HepG2 (cell line): Measurements from ENCODE around the gene PTPRD.

Experiments used
- EZH2 ChIP-seq: conservative IDR thresholded peaks from 2 replicates; pipeline ENCODE4 v1.6.1; 2012; ENCODE audit warnings: mild to moderate bottlenecking, low read depth, low read length, moderate library complexity
- SMAD3 ChIP-seq: sonication (generic); formaldehyde crosslinking; IDR thresholded peaks from 2 replicates; pipeline ENCODE4 v1.4.0; 2020; ENCODE audit warnings: missing genetic modification reagents
- ZNF138 ChIP-seq: sonication (generic); formaldehyde crosslinking; IDR thresholded peaks from 2 replicates; pipeline ENCODE4 v1.5.0; 2020; ENCODE audit warnings: mild to moderate bottlenecking, low read depth, missing genetic modification reagents
- ZSCAN31 ChIP-seq: sonication (generic); formaldehyde crosslinking; IDR thresholded peaks from 2 replicates; pipeline ENCODE4 v1.5.0; 2020; ENCODE audit warnings: low read depth, mild to moderate bottlenecking, missing genetic modification reagents

DNA sequence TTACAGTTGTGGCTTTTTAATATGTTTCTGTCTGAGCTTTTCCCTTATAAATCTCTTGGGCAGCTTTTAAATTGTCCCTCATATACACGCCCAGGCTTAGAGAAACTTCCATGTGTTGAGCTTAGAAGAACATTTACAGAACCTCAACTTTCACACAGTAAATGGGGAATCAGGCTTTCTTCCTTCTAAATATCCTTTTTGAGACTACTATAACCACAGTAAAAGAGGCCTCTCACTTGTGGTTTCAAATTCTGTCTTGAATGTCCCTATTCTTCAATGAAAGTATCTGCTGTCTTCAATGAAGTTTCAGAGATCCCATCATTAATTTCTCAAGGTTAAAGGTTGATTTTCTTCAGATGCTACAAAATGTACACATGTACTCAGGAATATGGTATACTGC, 2224.7 kb downstream of the PTPRD start:
- TF ChIP-seq EZH2 (no peak), ZNF138 (CRISPR knock-in tag) (no peak), ZSCAN31 (CRISPR knock-in tag) (no peak), SMAD3 (no peak)
